GM04504 (cell line): ENCODE measurements around the gene NOC4L.
"Not testable (repeated sequence)": the region's sequence is repeated elsewhere in the genome, so short reads cannot be mapped to it uniquely, and the experiment has no call there.

Experiments
- DNase-seq: peaks from one replicate; pipeline ENCODE4 v3.0.0-alpha.2; 2012; ENCODE audit warnings: low read depth

The NOC4L gene

DNA sequence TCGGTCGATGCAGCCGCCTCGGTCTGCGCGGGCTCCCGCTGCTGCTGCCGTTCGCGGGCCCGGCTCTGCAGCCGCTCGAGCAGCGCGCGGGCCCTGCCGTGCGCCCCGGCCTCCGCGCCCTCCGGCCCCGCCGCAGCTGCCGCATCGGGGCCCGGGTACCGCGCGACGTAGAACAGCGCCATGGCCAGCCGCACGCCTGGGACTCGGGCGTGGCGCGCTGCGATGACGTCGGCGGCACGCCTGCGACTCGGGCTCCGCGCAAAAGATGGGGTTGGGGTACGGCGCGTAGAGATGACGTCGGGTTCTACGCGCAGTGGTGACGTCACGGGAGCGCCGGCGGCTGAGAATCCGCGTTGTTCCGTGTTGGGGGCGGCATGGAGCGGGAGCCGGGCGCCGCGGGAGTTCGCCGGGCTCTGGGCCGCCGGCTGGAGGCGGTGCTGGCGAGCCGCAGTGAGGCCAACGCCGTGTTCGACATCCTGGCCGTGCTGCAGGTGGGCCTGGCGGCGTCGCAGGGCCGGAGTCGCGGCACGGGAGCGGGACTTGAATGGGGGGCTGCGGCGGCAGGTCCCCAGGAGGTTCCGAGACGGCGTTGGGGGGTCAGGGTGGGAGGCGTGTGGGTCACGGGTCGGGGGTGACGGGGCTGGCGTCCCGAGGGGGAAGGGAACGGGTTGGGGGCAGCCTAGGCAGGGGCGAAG is at the start of gene NOC4L, which contains the start of gene DDX51:
NOC4L (plus strand) TSS at position 343 of the 695 bp plus-strand sequence; CDS start at position 375, 32 bp downstream.
DDX51 (minus strand) TSS at position 205 of the 695 bp plus-strand sequence; CDS start at position 182, 23 bp downstream.
- DNase-seq: peak; percentile 84

DNA sequence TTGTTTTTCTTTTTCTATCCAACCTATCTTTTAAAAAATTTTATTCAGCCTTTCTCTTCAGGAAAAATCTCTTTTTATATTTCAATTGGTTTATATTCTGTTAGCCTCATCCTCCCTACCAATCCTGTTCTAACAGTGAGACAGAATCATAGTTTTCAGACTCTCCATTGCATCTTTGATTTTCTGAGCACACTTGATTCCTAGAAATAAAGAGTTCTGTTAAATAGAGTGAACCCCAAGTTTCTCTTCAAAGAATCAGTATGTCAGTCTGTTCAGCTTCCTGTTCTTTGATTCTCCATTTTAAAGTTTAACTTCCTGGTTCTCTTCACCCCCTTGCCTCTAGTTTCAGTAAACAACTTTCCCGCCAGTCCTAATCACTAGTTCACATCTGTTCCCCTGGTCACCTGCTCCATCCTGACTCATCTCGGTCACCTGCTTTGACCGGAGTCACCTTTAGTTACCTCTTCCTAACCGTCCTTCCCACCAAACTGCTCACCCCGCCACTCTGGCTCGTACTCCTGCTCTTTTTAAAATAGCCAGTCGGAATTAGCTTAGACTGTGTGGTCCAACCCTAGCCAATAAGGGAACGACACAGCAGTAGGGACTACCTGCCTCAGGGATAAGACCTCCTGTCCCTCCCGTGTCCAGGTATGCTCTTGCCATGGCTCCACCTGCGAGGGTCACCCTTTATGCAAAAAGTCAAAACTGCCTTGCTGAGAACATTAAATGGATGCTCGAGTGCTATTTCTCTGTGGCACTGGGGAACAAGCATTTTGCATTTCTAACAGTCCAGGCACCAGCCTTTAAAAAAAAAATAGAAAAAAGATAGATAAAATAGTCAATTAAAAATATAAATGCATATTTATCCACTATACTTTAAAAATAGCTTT is 48.5 kb upstream of the NOC4L start:
- DNase-seq: no peak

DNA sequence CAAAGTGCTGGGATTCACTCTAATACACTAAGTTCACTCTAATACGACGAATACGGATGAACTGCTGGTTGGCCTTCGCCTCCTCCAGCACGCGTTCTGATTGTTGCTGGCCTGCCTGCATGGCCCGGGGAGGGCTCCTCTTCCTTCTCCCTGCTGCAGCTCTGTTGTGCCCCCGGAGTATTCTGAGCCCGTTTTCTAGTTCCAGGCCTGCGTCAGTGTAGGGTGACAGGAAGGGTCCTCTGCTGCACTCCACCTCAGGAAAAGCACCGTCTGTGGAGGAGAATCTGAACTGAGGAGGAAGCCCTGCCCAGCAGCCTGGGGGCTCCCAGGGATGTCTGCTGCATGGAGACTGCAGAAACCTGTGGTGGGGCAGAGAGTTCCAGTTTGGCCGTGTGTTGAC is 44.5 kb upstream of the NOC4L start:
- DNase-seq: no peak

DNA sequence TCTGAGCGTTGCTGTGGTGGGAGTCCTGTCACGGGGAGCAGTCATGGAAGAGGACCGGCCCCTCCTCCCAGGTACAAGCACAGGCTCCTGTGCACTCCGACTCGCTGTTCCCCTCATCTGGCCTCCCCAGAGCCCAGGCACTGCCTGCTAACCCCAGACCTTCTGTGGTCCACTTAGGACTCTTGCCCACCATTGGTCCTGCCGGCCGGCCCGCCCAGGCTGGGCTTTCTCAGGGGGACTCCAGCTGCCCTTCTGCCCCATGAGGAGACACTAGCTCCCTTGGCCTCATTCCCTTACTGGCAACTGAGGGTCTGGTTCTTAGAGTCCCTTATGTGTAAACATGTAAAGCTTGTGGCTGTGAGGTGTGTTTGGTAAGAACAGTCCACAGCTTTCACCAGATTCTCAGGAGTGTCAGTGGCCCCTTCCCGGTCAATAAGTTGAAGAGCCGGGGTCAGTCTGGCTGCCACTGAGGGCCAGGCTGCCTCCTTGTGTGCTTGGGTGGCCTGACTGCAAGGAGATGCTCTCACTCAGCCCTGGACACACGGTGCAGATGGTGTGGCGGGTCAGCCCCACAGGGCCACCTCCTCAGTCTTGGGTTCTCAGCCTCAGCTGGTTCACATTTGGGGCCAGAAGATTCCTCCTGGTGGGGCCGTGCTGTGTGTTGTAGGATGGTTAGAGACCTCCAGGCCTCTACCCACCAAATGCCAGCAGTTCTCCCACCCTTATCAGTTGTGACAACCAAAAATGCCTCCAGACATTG is 43.8 kb upstream of the NOC4L start:
- DNase-seq: no peak

DNA sequence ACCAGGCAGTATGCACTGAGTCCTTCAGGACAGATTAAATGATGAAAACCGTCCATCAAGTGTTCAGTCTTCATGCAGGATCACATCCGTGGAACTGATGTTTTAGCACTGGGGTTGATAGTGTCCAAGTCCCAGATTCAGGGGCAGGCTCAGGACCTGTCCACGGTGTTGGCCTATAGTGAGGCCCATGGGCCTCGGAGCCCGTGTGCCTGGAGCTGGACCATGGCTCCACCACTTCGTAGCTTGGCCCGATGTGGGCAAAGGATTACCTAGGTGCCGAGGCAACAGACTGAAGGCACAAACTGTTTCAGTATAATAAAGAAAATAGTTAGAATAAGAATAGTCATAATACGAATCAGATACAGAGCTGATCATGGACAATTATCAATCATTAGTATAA is 42.0 kb upstream of the NOC4L start:
- no peak for DNase-seq

DNA sequence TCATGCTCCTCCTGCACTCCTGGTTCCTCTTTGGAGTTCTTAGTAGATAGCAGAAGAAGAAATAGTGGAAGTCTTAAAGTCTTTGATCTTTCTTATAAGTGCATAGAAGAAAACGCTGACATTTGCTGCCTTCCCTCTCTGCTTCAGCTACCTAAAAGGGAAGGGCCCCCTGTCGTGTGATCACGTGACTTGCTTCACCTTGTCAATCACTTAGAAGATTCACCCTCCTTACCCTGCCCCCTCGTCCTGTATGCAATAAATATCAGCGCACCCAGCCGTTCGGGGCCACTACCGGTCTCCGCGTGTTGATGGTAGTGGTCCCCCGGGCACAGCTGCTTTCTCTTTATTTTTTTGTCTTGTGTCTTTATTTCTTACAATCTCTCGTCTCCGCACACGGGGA is 41.2 kb upstream of the NOC4L start:
- not testable (repeated sequence) for DNase-seq

DNA sequence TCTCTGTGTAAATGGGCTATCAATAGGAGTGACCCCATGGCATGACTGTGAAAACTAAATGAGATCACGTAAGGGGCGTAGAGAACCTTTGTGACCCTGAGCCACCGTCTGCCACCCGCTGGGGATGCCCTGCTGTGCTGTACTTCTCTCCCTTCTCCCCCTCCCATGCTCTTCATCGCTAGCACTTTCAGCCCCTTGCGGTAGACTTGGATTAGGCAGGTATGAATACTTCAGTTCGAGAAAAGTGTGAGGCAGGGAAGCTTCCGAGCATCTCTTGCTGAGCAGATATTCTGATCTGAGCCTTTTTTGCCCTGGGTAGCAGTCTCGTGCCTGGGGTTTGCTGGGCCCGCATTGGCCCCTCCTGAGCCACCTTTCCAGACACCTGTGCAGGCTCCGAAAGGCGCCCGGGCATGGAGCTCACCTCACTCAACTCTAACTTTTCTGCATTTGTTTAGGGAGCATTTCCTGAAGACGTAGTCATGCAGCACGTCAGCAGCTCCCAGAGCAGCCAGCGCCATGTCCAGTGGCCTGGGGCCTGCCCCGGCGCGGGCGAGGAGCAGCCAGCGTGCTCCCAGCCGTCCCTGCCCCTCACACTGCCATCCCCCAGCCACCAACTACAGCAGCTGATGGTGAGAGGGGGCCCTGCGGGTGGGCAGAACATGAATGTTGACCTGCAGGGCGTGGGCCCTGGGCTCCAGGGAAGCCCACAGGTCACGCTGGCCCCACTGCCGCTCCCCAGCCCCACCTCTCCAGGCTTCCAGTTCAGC is 40.5 kb upstream of the NOC4L start:
- no peak for DNase-seq

DNA sequence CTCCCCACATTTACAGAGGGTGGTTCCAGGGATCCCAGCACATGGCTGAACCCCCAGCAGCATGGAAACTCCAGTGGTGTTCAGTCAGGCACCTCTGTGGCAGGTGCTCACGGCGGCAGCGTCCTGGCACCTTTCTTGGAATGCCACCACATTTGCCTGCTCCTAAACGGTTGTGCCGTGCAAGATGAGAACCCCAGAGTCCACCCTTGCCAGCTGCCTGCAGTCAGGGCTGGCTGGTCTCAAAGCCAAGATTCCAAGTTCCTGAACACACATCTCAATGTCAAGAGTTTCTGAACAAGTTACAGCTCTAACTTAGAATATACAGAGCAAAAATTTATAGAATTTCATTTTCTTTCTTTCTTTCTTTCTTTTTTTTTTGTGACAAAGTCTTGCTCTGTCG is 38.8 kb upstream of the NOC4L start:
- no peak for DNase-seq

DNA sequence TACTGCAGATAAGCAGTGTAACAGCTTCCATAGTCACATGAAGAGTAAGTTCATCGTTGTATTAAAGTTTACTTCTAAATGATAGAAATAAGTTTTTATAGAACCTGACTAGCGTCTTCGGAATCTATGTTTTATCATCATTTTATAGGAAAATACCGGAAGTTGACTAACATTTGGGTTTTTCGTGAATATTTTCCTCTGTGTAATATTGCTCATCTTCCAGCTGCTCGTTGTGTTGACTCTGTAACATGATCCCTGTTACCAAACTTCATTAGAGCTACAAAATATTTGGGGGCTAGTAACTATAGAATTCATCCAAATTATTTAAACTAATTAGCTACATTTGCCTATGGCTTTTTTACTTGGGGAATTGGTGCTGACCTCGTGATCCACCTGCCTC is 37.3 kb upstream of the NOC4L start:
- no peak for DNase-seq

DNA sequence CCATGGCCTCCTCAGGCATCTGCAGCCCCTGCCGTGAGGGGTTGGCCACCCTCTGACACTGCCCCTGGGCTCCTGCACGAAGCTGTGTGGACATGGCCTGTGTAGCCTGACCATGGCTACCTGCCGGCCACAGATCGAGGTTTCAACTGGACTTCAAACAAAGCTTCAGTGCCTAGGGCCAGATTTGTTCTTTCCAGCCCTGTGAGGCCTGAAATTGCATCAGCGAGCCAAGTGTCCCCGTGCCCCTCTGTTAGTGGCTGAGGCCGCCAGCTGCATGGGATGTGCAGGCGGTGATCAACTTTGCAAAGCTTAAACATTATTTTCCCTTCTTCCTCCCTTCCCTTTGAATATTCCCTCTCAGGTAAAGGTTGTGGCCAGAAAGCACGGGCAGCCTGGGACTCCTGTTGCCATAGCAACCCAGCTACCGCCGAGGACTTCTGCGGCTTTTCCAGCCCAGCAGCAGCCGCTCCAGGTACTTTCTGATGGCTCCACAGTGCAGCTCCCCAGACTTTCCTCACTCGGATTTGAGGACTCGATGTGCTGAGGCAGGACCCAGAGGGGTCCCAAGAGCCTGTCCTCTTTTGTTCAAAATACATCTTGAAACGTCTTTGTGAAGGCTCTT is 35.9 kb upstream of the NOC4L start:
- no peak for DNase-seq

DNA sequence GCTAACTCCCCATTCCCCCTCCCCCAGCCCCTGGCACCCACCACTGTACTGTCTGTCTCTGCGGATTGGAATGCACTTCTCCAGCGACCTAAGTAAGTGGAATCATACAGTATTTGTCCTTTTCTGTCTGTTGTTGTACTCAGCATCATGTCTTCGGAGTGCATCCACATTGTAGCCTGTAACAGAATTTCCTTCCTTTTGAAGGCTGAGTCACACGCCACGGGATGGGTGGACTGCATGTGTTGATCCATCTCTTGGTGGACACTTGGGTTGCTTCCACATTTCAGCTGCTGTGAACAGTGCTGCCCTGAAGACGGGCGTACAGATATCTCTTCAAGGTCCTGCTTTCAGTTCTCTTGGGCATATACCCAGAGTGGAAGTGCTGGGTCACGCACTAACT is 34.5 kb upstream of the NOC4L start:
- DNase-seq: no peak

DNA sequence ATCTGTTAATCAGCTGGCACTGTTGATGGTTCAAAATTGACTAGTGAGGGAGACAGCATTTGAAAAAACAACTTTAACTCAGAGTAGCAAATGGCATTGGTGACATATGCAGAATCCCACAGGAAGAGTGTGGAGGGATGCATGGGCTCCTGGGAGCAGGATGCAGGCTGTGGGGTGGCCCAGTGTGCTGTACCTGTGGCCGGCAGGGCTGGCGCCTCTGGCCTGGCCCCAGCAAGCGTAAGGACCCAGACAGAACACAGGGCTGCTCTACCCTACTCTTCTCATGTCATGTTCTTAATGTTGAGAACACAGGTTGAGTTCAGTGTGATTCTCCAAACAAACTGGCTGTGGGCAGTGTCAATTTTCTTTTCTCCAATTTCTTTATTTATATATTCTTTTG is 33.6 kb upstream of the NOC4L start:
- no peak for DNase-seq

DNA sequence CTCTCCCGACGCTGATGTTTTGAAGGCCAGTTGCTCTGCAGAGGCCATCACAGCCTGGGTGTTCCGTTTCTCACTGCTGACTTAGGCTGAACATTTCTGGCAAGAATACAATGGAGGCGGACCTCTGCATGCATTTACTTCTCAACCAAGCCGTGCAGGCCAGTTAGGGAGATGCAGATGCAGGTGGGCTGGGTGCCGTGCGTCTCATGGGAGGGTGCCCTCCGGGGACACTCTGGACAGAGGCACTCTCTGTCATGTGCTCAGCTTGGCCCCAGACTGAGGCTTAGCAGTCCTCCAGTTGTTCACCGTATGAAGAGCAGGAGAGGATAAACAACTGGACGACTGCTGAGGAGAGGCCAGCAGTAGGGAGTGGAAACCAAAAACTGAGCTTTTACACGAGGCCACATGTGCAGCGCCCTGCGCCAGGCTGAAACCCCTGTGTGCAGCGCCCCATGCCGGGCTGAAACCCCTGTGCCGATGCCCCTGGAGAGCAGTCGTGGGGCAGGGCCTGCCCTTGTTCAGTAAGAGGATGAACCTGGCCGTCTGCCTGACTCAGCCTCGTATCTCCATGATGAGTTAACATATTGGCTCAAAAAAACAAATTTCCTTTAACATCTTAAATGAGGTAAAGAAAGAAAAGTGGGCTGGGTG is 32.5 kb upstream of the NOC4L start:
- DNase-seq: no peak

DNA sequence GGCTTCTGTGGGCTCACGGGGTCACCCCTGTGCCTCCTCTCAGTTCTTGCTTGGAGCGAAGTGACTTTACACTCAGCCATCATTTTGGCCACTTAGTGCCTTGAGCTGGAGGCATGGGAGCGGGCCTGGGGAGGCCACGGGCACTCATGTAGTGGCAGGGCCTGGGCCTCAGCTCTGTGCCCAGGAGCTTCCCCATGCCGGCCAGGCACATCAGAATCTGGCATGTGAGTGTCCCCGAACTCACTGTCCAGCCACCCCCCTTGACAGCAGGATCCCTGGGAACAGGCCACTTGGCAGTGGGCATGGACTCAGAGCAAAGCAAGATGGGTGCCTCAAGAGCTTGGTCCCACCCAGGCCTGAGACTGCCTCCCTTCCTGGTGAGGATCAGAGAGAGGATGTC is 29.6 kb upstream of the NOC4L start:
- DNase-seq: no peak

DNA sequence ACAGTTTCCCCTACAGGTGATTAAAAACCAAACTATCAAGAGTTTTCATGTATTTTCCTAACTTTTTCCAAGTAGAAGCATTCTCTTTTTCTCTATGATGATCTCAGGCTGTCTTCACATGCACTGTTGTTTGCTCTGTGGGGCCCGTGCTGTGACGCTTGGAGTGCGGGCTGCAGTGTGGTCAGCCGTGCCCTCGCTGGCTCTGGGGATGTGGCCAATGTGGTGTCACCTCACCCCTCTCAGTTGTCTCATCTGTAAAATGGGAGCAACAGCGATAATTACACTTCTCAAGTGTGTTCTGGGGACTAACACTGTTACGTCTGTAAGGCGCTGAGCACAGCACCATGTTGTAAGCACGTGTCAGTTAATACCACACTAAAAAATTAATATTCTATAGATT is 28.8 kb upstream of the NOC4L start:
- no peak for DNase-seq

DNA sequence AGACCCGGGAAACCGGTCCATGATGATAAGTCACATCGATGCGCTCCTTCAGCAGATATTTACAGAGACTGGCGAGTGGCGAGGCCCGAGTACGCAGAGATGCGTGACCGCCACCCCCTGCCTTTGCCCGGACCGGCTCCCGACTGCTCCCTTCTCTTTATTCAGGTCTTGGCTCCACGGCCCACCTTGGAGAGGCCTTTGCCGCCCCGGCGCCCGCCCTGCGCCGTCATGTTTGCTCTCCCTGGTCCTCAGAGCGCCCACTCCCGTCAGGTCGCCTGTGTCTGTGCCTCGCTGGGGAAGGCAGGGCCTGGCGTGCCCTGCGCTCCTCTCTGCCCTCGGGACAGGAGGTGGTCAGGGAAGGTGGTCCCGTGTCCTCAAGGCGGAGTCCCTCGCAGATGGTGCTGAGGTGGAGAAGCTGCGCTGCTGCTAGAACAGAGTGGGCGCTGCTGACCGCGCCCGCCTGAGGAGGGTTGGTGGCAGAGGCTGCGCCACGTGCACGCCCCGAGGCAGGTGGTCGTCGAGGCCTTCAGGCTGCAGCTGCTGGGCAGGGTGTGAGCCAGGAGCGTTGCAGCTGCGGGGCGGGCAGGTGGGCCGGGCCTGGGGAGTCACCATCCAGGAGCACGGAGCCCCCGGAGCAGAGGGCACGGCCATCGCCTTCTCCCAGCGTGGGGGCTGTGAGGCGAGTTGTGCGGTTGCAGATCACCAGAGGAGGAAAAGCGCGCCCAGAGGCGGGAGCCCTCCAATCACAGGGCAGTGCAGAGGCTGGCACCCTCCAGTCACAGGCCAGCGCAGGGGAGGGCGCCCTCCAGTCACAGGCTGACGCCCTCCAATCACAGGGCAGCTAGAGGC is 27.3 kb upstream of the NOC4L start:
- no peak for DNase-seq

DNA sequence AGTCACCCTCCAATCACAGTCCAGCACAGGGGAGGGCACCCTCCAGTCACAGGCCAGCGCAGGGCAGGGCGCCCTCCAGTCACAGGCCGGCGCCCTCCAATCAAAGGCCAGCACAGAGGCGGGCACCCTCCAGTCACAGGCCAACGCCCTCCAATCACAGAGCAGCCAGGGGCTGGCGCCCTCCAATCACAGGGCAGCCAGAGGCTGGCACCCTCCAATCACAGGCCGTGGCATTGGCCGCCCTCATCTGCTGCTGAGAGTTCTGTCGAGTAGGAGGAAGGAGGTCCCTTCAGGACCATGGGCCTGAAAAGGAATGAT is 26.7 kb upstream of the NOC4L start:
- DNase-seq: no peak

DNA sequence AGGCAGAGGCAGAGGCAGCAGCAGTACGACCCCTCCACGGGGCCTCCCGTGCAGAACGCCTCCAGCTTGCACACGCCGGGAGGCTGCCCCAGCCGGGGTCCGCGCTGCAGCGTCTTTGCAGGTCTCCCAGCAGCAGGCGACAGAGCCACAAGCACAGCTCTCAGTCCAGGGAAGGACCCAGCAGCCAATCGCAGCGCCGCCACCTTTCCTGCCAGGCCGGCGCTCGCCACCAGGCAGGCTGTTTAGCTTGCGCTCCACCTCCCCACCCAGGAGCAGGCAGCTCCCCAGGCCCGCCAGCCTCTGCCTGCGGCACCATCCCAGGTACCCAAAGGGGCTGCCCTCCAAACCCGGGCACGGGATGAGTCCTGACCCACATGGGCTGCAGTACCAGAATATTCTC is 25.4 kb upstream of the NOC4L start:
- no peak for DNase-seq

DNA sequence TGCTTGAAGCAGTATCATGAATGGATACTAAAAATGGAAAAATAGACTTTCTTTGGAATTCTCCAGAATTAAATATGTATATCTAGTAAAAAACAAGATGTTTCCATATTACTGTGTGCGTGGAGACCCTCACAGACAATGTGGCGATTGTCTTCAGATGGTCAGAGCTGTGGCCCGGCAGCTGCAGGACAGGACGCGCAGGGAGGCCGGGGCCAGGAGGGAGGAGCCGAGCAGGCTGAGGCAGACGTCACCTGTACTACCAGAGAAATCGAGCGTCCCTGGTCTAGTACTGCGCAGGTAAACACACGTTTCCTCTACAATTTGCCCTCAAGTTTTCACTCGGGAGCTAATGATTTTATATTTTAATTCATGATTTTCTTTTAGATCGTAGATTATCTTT is 23.0 kb upstream of the NOC4L start:
- DNase-seq: no peak
